Caco-2 (cell line): ENCODE data around the gene SH2D4B. TPM values are rescaled to one million over a fixed set of nuclear protein-coding genes. Genes with fewer than 3 reads are reported as not detected.

Experiments used
- Bru-seq: library from RNA; stranded (reverse); fragments of 400-500 nt; gene quantifications from one replicate; lab custom pipeline; 2021; lab: Mats Ljungman, UMichigan
- BruChase-seq, 2 experiments: library from RNA; stranded (reverse); fragments of 400-500 nt; gene quantifications; one replicate each; lab custom pipeline; 2021; lab: Mats Ljungman, UMichigan
- BruUV-seq: library from RNA; stranded (reverse); fragments of 400-500 nt; replicated peaks from 2 replicates; lab custom pipeline; 2021; lab: Mats Ljungman, UMichigan
- CTCF ChIA-PET: fragments of 300-600 bp; sonication (Branson Sonifier 250); formaldehyde crosslinking; loops from one replicate; lab custom pipeline; 2022; ENCODE audit warnings: antibody characterized with exemption; lab: Charles Lee
- POLR2A ChIA-PET: fragments of 300-600 bp; sonication (Branson Sonifier 250); formaldehyde crosslinking; loops from one replicate; lab custom pipeline; 2022; ENCODE audit warnings: antibody characterized with exemption; lab: Charles Lee
- DNase-seq, 2 experiments: peaks; one replicate each; pipeline versions ENCODE4 v3.0.0 to v3.0.0-alpha.2; 2020 to 2022
- H3K27me3 ChIP-seq: replicated peaks from 2 replicates; pipeline ENCODE4 v1.6.0; 2011; ENCODE audit warnings: low read length; ENCODE audit not compliant: control insufficient read depth, insufficient read depth
- H3K36me3 ChIP-seq: 2 replicates; pipeline ENCODE4 v1.5.1; 2011; ENCODE audit warnings: low read length; ENCODE audit not compliant: control insufficient read depth, insufficient read depth
- H3K4me1 ChIP-seq: fragments of 250-450 bp; sonication (Bioruptor Pico); 2 replicates; pipeline ENCODE4 v1.5.1; 2020; ENCODE audit warnings: mild to moderate bottlenecking
- H3K4me3 ChIP-seq: 2 replicates; pipeline ENCODE4 v1.5.1; 2011; ENCODE audit warnings: low read depth, mild to moderate bottlenecking, control low read depth, low read length
- H3K9me3 ChIP-seq: fragments of 250-450 bp; sonication (Bioruptor Pico); 2 replicates; pipeline ENCODE4 v1.5.1; 2020; ENCODE audit warnings: mild to moderate bottlenecking, moderate library complexity
- H3K27ac Mint-ChIP-seq: one replicate; pipeline ENCODE4 v1.8.0; 2022; ENCODE audit warnings: mixed read lengths; ENCODE audit not compliant: unreplicated experiment
- H3K27me3 Mint-ChIP-seq: one replicate; pipeline ENCODE4 v1.8.0; 2022; ENCODE audit warnings: mixed read lengths; ENCODE audit not compliant: insufficient read depth, unreplicated experiment
- H3K36me3 Mint-ChIP-seq: one replicate; pipeline ENCODE4 v1.8.0; 2022; ENCODE audit warnings: mild to moderate bottlenecking, mixed read lengths; ENCODE audit not compliant: insufficient read depth, unreplicated experiment
- H3K4me1 Mint-ChIP-seq: one replicate; pipeline ENCODE4 v1.8.0; 2022; ENCODE audit warnings: low read depth, mixed read lengths; ENCODE audit not compliant: unreplicated experiment
- H3K4me3 Mint-ChIP-seq: one replicate; pipeline ENCODE4 v1.8.0; 2022; ENCODE audit warnings: mild to moderate bottlenecking, moderate library complexity, mixed read lengths; ENCODE audit not compliant: unreplicated experiment
- H3K9me3 Mint-ChIP-seq: one replicate; pipeline ENCODE4 v1.8.0; 2022; ENCODE audit warnings: mixed read lengths; ENCODE audit not compliant: unreplicated experiment
- CTCF ChIP-seq, 2 experiments: fragments of 200-600 bp in 1 of 2; IDR thresholded peaks; 1 replicate in 1 of 2; 2 replicates in 1 of 2; pipeline versions ENCODE4 v1.5.1 to v1.8.0; 2011 to 2022; ENCODE audit warnings: antibody characterized with exemption in 1 of 2, control low read depth in 1 of 2, inconsistent platforms in 1 of 2, low read depth in 1 of 2, low read length in 1 of 2, mild to moderate bottlenecking in 1 of 2, moderate library complexity in 1 of 2; ENCODE audit not compliant: insufficient read depth in 1 of 2, severe bottlenecking in 1 of 2, unreplicated experiment in 1 of 2
- intact Hi-C: fragments of 100-400 bp; cut with micrococcal nuclease; formaldehyde crosslinking; loops from one replicate; pipeline ENCODE4 v1.10.0; 2022; ENCODE audit not compliant: unreplicated experiment
- long read RNA-seq: library from polyadenylated mRNA; stranded (forward); transcript quantifications from one replicate; pipeline ENCODE4 v2.0.0, GENCODE V29; 2022
- total RNA-seq: library from RNA; stranded (reverse); gene quantifications from 2 replicates; pipeline ENCODE4 v1.2.3, GENCODE V29; 2022

Gene SH2D4B
- total RNA-seq: 0.09 and 0.23 TPM in 2 replicates
- percentile 25 among the genes with signal in this experiment for Bru-seq, nascent RNA
- BruChase-seq, experiment 1, labeled RNA remaining after a 2-hour chase: percentile 35 among the genes with signal in this experiment
- percentile 36 among the genes with signal in this experiment for BruChase-seq, experiment 2, labeled RNA remaining after a 6-hour chase
- long read RNA-seq: 0 reads

- no peak within 1 kb of the TSS for H3K27ac Mint-ChIP-seq
- no peaks in the 10 kb centered on the region for H3K9me3 Mint-ChIP-seq
- Histone ChIP-seq H3K36me3 (no peaks in the 10 kb centered on the region), H3K9me3 (no peaks in the 10 kb centered on the region), H3K4me1 (peaks cover 4% of the 10 kb centered on the region; the same call in 1 of the 2 replicates), H3K4me3 (no peak within 1 kb of the TSS), H3K27me3 (no peaks in the 10 kb centered on the region)
- intact Hi-C loops: no loop called here
- no peaks in the 10 kb centered on the region for H3K4me1 Mint-ChIP-seq
- H3K36me3 Mint-ChIP-seq: peaks cover 11% of the 10 kb centered on the region
- ChIA-PET POLR2A (no interaction called here), CTCF (no interaction called here)
- DNase-seq: no peak
- no peaks in the 10 kb centered on the region for H3K27me3 Mint-ChIP-seq
- TF ChIP-seq CTCF (IDR thresholded peaks at IDR 0.05; ENCODE audit: insufficient read depth in 1 of 2, low read depth in 1 of 2, low read length in 1 of 2, severe bottlenecking in 1 of 2, unreplicated experiment in 1 of 2): no peak
- no TSS peak for BruUV-seq
- H3K4me3 Mint-ChIP-seq: peak within 1 kb of the TSS; percentile 81
Measured at GRCh38 chr10:80537736-80538480, at the start of gene SH2D4B. Gene SH2D4B (plus strand): TSS chr10:80537902. CDS start chr10:80538332, 430 bp downstream.

- ChIA-PET POLR2A (no interaction called here), CTCF (interaction anchor here (1.0 kb wide), 1 partner anchor 17 kb away, joined by 3 read pairs; no protein-coding TSS in a partner anchor)
- intact Hi-C loops: no loop called here
- H3K27me3 ChIP-seq: no peaks in the 10 kb centered on the region
- H3K9me3 ChIP-seq: no peaks in the 10 kb centered on the region
- no TSS peak for BruUV-seq
- peaks cover 56% of the 10 kb centered on the region for H3K4me1 ChIP-seq
- no peaks in the 10 kb centered on the region for H3K27me3 Mint-ChIP-seq
- TF ChIP-seq CTCF (IDR thresholded peaks at IDR 0.05; ENCODE audit: insufficient read depth in 1 of 2, low read depth in 1 of 2, low read length in 1 of 2, severe bottlenecking in 1 of 2, unreplicated experiment in 1 of 2): no peak
- H3K27ac Mint-ChIP-seq: no peak overlapping the region
- peaks cover 78% of the 10 kb centered on the region for H3K36me3 Mint-ChIP-seq
- H3K36me3 ChIP-seq: peaks cover 4% of the 10 kb centered on the region; the same call in 1 of the 2 replicates
- DNase-seq: no peak
- no peak overlapping the region for H3K4me3 ChIP-seq
- H3K4me1 Mint-ChIP-seq: peaks cover 54% of the 10 kb centered on the region
- no peaks in the 10 kb centered on the region for H3K9me3 Mint-ChIP-seq
- H3K4me3 Mint-ChIP-seq: no peak overlapping the region
Measured at GRCh38 chr10:80488539-80489066, 49.1 kb upstream of the SH2D4B start.

GRCh38 chr10:80489371-80490112 is 48.2 kb upstream of the SH2D4B start:
- H3K4me1 Mint-ChIP-seq: peaks cover 61% of the 10 kb centered on the region
- Histone ChIP-seq H3K36me3 (peaks cover 4% of the 10 kb centered on the region; the same call in 1 of the 2 replicates), H3K4me1 (peaks cover 64% of the 10 kb centered on the region)

More at GRCh38 chr10:80489371-80490112, 48.2 kb upstream of the SH2D4B start:
- Mint-ChIP-seq H3K27ac (peak overlapping the region; percentile 12), H3K9me3 (no peaks in the 10 kb centered on the region), H3K4me3 (no peak overlapping the region), H3K36me3 (peaks cover 82% of the 10 kb centered on the region), H3K27me3 (no peaks in the 10 kb centered on the region)
- Histone ChIP-seq H3K27me3 (no peaks in the 10 kb centered on the region), H3K4me3 (no peak overlapping the region), H3K9me3 (no peaks in the 10 kb centered on the region)
- DNase-seq: no peak
- intact Hi-C loops: no loop called here
- no TSS peak for BruUV-seq
- CTCF ChIA-PET: no interaction called here
- POLR2A ChIA-PET: no interaction called here
- no peak for TF ChIP-seq CTCF (IDR thresholded peaks at IDR 0.05; ENCODE audit: insufficient read depth in 1 of 2, low read depth in 1 of 2, low read length in 1 of 2, severe bottlenecking in 1 of 2, unreplicated experiment in 1 of 2)
